ENCODE measurements around the gene PWWP2A. TPM values are rescaled to one million over a fixed set of nuclear protein-coding genes. Genes with fewer than 3 reads are reported as not detected.
A peak's percentile ranks its signal among the peaks of the same experiment; 100 is the strongest.

Gene PWWP2A
- total and polyA plus RNA-seq, 2 of the 8 experiments (the other 6 are each of a cell fraction or from before 2014, with no cell fraction given) = 18.5 to 63.0 TPM

GRCh38 chr5:160119142-160119904 lies at the start of gene PWWP2A (continued):
- TF ChIP-seq RBBP5 (IDR thresholded peaks at IDR 0.05; ENCODE audit: borderline replicate concordance, low read depth, low read length) (peak; percentile 74; the same call in 1 of the 2 replicates), HDAC6 (IDR thresholded peaks at IDR 0.05; ENCODE audit: low read depth, low read length) (no peak), TCF12 (IDR thresholded peaks at IDR 0.05; ENCODE audit: low read depth, low read length) (no peak), TBP (IDR thresholded peaks at IDR 0.05; ENCODE audit: low read depth, low read length) (peak; percentile 85), CTBP2 (IDR thresholded peaks at IDR 0.05; ENCODE audit: borderline replicate concordance, insufficient read depth, insufficient read length, low read length) (no peak), TAF7 (optimal IDR thresholded peaks at IDR 0.05; ENCODE audit: borderline replicate concordance, low read depth, low read length) (peak; percentile 88), TAF1 (IDR thresholded peaks at IDR 0.05; ENCODE audit: low read depth, low read length) (peak; percentile 91), ZNF274 (IDR thresholded peaks at IDR 0.05; ENCODE audit: borderline replicate concordance, extremely low read depth, low read length) (no peak), EZH2 (IDR thresholded peaks at IDR 0.05; ENCODE audit: low read depth, low read length, severe bottlenecking) (no peak), RAD21 (IDR thresholded peaks at IDR 0.05 in 1 of 2, conservative IDR thresholded peaks at IDR 0.05 in 1 of 2; ENCODE audit: low read depth in 2 of 2, low read length in 2 of 2) (no peak), POU5F1 (IDR thresholded peaks at IDR 0.05; ENCODE audit: low read depth, low read length) (no peak), SIN3A (conservative IDR thresholded peaks at IDR 0.05 in 1 of 2, IDR thresholded peaks at IDR 0.05 in 1 of 2; ENCODE audit: low read depth in 1 of 2, low read length in 2 of 2) (peak in 1 of 2 experiments; percentile 86; a peak in 2 of 4 replicates), RNF2 (IDR thresholded peaks at IDR 0.05; ENCODE audit: borderline replicate concordance, low read depth, low read length, missing control alignments, poor library complexity, severe bottlenecking) (no peak), ATF3 (IDR thresholded peaks at IDR 0.05; ENCODE audit: insufficient read depth, low read depth, low read length) (no peak), KDM4A (IDR thresholded peaks at IDR 0.05; ENCODE audit: low read depth, low read length, severe bottlenecking) (no peak), FOSL1 (IDR thresholded peaks at IDR 0.05; ENCODE audit: insufficient read depth, low read depth, low read length) (no peak), SUZ12 (IDR thresholded peaks at IDR 0.05; ENCODE audit: low read length) (no peak), SIX5 (IDR thresholded peaks at IDR 0.05; ENCODE audit: low read depth, low read length) (no peak)
- TF ChIP-seq, protein P1, sequence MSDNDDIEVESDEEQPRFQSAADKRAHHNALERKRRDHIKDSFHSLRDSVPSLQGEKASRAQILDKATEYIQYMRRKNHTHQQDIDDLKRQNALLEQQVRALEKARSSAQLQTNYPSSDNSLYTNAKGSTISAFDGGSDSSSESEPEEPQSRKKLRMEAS (IDR thresholded peaks at IDR 0.05) = no peak; the same call in 1 of the 2 replicates
- TF ChIP-seq, protein P2, sequence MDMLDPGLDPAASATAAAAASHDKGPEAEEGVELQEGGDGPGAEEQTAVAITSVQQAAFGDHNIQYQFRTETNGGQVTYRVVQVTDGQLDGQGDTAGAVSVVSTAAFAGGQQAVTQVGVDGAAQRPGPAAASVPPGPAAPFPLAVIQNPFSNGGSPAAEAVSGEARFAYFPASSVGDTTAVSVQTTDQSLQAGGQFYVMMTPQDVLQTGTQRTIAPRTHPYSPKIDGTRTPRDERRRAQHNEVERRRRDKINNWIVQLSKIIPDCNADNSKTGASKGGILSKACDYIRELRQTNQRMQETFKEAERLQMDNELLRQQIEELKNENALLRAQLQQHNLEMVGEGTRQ (IDR thresholded peaks at IDR 0.05; ENCODE audit: low read length) = no peak
